NB4 (cell line): ENCODE results near the gene CCL11.
A peak's percentile ranks its signal among the peaks of the same experiment; 100 is the strongest.

Experiments used
- DNase-seq: peaks from one replicate; pipeline ENCODE4 v3.0.0; 2010; ENCODE audit warnings: low read depth
- H3K4me3 ChIP-seq: one replicate; pipeline ENCODE4 v1.5.1; 2011; ENCODE audit warnings: mild to moderate bottlenecking, low read depth, low read length, moderate library complexity
- MYC ChIP-seq: IDR thresholded peaks from 2 replicates; pipeline ENCODE4 v1.6.1; 2011; ENCODE audit warnings: low read depth, low read length
- POLR2A ChIP-seq: IDR thresholded peaks from 2 replicates; pipeline ENCODE4 v1.6.1; 2011; ENCODE audit warnings: mild to moderate bottlenecking; ENCODE audit not compliant: insufficient read length; ENCODE audit errors: extremely low read depth
- TF ChIP-seq, protein P1 (sequence below): IDR thresholded peaks from 2 replicates; pipeline ENCODE4 v1.6.1; 2011; ENCODE audit warnings: low read depth, low read length
- TF ChIP-seq, protein P2 (sequence below): IDR thresholded peaks from one replicate; pipeline ENCODE4 v1.5.1; 2012; ENCODE audit warnings: low read depth, low read length

CCL11 gene

DNA sequence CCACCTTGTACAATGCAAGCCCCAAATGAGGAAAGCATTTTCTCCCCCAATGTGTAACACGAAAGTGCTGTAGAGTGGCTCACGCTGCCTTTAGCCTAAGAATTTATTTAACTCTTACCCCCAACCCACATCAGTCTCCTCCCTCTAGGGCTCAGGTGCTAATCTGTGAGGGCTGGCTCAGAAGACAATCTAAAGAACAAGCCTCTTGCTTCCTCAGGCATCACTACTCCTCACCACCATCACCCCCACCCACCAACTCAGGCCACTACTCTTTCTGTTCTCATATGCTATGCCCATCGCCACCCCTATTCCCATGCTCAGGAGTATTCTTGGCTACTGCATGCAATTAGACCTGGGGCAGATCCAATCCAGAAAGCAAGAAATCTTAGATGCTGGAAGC lies 34.4 kb upstream of the CCL11 start:
- no peak overlapping the region for H3K4me3 ChIP-seq
- TF ChIP-seq, protein P1, sequence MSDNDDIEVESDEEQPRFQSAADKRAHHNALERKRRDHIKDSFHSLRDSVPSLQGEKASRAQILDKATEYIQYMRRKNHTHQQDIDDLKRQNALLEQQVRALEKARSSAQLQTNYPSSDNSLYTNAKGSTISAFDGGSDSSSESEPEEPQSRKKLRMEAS, result no peak
- TF ChIP-seq, protein P2, sequence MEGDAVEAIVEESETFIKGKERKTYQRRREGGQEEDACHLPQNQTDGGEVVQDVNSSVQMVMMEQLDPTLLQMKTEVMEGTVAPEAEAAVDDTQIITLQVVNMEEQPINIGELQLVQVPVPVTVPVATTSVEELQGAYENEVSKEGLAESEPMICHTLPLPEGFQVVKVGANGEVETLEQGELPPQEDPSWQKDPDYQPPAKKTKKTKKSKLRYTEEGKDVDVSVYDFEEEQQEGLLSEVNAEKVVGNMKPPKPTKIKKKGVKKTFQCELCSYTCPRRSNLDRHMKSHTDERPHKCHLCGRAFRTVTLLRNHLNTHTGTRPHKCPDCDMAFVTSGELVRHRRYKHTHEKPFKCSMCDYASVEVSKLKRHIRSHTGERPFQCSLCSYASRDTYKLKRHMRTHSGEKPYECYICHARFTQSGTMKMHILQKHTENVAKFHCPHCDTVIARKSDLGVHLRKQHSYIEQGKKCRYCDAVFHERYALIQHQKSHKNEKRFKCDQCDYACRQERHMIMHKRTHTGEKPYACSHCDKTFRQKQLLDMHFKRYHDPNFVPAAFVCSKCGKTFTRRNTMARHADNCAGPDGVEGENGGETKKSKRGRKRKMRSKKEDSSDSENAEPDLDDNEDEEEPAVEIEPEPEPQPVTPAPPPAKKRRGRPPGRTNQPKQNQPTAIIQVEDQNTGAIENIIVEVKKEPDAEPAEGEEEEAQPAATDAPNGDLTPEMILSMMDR, result no peak
- TF ChIP-seq POLR2A, result no peak
- TF ChIP-seq MYC, result no peak
- DNase-seq, result no peak

- no peak overlapping the region for H3K4me3 ChIP-seq
- DNase-seq, result peak; percentile 98
These were observed 33.5 kb upstream of the CCL11 start for GRCh38 chr17:34252095-34252443.

DNA sequence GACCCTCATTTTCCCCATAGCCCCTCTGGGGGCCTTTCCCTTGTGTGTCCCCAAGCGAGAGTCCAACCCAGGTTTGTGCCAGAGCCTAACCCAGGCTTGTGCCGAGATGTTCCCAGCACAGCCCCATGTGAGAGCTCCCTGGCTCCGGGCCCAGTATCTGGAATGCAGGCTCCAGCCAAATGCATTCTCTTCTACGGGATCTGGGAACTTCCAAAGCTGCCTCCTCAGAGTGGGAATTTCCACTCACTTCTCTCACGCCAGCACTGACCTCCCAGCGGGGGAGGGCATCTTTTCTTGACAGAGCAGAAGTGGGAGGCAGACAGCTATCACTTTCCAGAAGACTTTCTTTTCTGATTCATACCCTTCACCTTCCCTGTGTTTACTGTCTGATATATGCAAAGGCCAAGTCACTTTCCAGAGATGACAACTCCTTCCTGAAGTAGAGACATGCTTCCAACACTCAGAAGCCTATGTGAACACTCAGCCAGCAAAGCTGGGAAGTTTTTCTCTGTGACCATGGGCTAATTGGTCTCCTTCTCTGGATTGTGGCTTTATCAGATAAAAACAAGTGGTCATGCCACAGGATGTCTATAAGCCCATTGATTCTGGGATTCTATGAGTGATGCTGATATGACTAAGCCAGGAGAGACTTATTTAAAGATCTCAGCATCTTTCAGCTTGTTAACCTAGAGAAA lies 33.0 kb upstream of the CCL11 start:
- DNase-seq, result peak; percentile 63
- H3K4me3 ChIP-seq, result no peak overlapping the region
- TF ChIP-seq, protein P1, result no peak
- TF ChIP-seq POLR2A, result no peak
- TF ChIP-seq, protein P2, result no peak
- TF ChIP-seq MYC, result no peak

More at GRCh38 chr17:34252095-34252443, 33.5 kb upstream of the CCL11 start:
- TF ChIP-seq, protein P2, result no peak
- TF ChIP-seq MYC, result peak; percentile 52; the same call in 1 of the 2 replicates
- TF ChIP-seq, protein P1, result 0 out of 2 replicates have a peak, but pooled peaks have one; percentile 15
- no peak for TF ChIP-seq POLR2A

DNA sequence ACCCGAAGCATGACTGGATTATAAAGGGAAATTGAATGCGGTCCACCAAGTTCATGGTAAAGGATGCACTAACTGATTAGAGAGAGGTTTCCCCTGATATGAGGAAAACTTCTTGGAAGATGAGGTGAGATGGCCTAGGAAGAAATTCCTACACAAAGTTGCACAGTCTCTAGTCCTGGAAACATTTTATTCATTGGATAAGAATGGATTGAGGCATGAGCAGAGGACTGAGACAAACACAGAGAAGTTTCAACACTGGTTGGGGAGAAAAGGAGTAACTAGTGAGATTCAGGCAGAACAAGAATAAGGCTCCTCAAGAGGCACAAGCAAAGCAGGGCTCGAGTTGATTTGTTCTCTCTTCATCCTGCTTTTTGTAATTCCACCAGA lies 32.4 kb upstream of the CCL11 start:
- no peak for DNase-seq
- TF ChIP-seq, protein P2, result no peak
- TF ChIP-seq POLR2A (no peak), MYC (no peak)
- TF ChIP-seq, protein P1, result no peak
- H3K4me3 ChIP-seq, result no peak overlapping the region

GRCh38 chr17:34254146-34254545 lies 31.4 kb upstream of the CCL11 start:
- DNase-seq, result no peak
- TF ChIP-seq MYC (no peak), POLR2A (no peak)
- TF ChIP-seq, protein P1, result no peak
- TF ChIP-seq, protein P2, result no peak
- no peak overlapping the region for H3K4me3 ChIP-seq
